Adipocyte (in vitro differentiated cells): ENCODE measurements around the gene MRPS15.

Experiments used
- DNase-seq: peaks from one replicate; pipeline ENCODE4 v3.0.0-alpha.2; 2015; ENCODE audit warnings: low read depth
- H3K27me3 ChIP-seq: replicated peaks from 2 replicates; pipeline ENCODE4 v1.7.0; 2013; ENCODE audit warnings: mild to moderate bottlenecking, low read length, moderate library complexity; ENCODE audit not compliant: control insufficient read depth, insufficient read depth
- H3K36me3 ChIP-seq: 2 replicates; pipeline ENCODE4 v1.7.0; 2013; ENCODE audit warnings: low read length, mild to moderate bottlenecking, moderate library complexity; ENCODE audit not compliant: control insufficient read depth, insufficient read depth, severe bottlenecking
- H3K4me1 ChIP-seq: 2 replicates; pipeline ENCODE4 v1.7.0; 2013; ENCODE audit warnings: mild to moderate bottlenecking, low read length, moderate library complexity; ENCODE audit not compliant: control insufficient read depth, insufficient read depth
- H3K4me3 ChIP-seq: 2 replicates; pipeline ENCODE4 v1.7.0; 2013; ENCODE audit warnings: mild to moderate bottlenecking, low read length, moderate library complexity
- H3K9ac ChIP-seq: 2 replicates; pipeline ENCODE4 v1.7.0; 2013; ENCODE audit warnings: mild to moderate bottlenecking, low read length, moderate library complexity
- H3K9me3 ChIP-seq: 2 replicates; pipeline ENCODE4 v1.7.0; 2013; ENCODE audit warnings: mild to moderate bottlenecking, low read length, moderate library complexity; ENCODE audit not compliant: control insufficient read depth

MRPS15 gene

DNA sequence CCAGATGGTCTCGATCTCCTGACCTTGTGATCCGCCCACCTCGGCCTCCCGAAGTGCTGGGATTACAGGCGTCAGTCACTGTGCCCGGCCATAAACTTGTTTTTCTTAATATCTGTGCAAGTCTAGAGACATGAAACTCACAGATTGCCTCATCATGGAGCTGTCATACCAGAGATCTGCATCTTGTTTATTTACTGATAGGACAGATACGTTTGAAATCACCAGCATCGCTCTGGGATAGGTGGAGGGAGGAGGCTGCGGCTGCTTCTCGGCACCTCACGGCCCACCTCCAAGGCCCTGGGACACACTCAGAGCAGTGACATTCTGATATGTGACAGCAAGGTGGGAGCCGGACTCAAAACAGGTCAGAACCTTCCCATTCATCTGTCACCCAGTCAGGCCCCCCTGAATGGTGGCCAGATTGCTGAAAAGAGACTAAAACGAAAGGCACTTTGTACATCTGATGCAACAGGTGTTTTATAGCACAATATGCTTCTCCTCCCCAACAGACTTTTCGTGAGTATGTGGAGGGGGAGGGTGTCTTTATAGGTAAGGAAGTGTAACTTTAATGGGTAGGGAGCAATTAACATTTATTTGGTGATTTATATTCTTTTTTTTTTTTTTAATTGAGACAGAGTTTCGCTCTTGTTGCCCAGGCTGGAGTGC is 48.4 kb downstream of the MRPS15 start:
- Histone ChIP-seq H3K9ac (no peak overlapping the region), H3K4me1 (peaks cover 32% of the 10 kb centered on the region), H3K9me3 (no peaks in the 10 kb centered on the region), H3K4me3 (no peak overlapping the region), H3K36me3 (peaks cover 2% of the 10 kb centered on the region), H3K27me3 (no peaks in the 10 kb centered on the region)
- DNase-seq: no peak

DNA sequence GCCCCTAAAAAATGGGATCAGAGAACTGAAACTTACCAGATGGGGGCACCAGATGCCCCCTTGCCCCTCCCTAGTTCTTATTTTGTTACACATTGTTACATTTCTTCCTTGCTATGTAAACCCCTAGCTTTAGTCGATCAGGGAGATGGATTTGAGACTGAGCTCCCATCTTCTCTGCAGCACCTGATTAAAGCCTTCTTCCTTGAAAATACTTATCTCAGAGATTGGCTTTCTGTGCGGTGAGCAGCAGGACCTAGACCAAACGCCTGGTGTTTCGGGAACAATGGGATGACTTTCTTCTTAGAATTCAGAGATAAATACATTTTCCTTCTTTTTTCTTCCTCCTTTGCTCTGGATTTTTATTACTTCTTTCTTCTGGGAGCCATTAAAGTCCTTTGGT is 49.8 kb downstream of the MRPS15 start:
- DNase-seq: no peak
- no peaks in the 10 kb centered on the region for H3K27me3 ChIP-seq
- H3K4me1 ChIP-seq: peaks cover 18% of the 10 kb centered on the region
- no peak overlapping the region for H3K4me3 ChIP-seq
- no peak overlapping the region for H3K9ac ChIP-seq
- no peaks in the 10 kb centered on the region for H3K9me3 ChIP-seq
- H3K36me3 ChIP-seq: peaks cover 2% of the 10 kb centered on the region

DNA sequence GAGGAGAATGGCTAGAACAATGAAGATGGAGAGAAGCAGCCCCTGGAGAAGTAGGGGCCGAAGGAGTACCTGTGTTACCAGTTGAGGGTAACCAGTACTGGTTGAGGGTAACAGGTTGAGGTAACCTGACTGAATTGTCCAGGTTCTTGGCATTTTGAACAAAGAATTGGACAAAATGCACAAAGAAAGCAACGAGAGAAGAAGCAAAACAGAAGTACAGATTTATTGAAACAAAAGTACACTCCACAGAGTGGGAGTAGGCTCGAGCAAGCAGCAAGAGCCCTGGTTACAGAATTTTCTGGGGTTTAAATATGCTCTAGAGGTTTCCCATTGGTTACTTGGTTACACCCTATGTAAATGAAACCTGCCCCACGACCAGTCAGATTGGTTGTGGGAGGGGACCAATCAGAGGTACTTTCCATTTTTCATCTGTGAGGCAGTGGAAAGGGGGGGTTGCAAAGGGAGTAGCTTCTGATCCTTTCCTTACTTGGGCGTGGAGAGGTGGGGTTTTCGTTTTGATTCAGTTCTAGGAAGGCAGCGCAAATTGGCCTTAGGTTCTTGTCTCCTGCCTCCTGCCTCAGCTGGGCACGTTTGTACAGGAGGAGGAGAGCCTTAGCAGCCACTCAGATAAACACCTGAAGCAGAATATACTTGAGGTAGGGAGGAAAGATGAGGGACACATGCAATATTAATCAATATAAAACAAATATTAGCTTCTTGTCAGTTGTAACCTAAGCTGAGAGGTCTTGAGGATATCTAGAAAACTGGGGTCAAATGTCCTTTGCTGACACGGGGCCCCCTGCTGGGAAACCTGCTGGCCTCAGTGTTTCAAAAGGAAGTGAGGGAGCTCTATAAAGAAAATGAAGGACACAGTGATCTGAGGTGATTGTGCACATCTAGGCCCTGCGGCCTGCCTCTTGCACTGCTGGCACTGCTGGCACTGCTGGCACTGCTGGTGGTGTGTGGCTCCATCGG is 52.2 kb downstream of the MRPS15 start:
- Histone ChIP-seq H3K4me3 (no peak overlapping the region), H3K4me1 (no peaks in the 10 kb centered on the region), H3K27me3 (no peaks in the 10 kb centered on the region), H3K9me3 (no peaks in the 10 kb centered on the region), H3K9ac (no peak overlapping the region), H3K36me3 (peaks cover 2% of the 10 kb centered on the region)
- no peak for DNase-seq

DNA sequence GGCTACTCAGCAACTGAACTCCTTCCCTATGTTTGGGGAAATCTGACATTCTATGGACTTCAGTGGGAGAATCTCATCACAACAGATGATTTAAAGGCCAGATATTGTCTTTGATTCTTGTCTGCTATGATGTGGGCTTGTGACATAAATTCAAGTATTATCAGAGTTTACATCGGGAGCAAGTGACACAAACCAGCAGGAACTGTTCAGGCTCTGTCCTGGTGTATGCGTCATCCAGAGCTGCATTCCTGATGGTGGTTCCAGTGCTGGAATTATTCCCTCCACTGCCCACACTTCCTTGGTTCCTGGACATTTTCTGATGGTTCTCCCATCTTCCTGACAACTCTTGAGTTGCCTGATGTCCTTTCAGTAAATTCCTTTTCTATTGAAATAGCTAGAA is 55.7 kb downstream of the MRPS15 start:
- no peak overlapping the region for H3K9ac ChIP-seq
- no peaks in the 10 kb centered on the region for H3K27me3 ChIP-seq
- H3K9me3 ChIP-seq: no peaks in the 10 kb centered on the region
- H3K4me1 ChIP-seq: no peaks in the 10 kb centered on the region
- no peak overlapping the region for H3K4me3 ChIP-seq
- H3K36me3 ChIP-seq: peaks cover 2% of the 10 kb centered on the region
- DNase-seq: peak; percentile 71

DNA sequence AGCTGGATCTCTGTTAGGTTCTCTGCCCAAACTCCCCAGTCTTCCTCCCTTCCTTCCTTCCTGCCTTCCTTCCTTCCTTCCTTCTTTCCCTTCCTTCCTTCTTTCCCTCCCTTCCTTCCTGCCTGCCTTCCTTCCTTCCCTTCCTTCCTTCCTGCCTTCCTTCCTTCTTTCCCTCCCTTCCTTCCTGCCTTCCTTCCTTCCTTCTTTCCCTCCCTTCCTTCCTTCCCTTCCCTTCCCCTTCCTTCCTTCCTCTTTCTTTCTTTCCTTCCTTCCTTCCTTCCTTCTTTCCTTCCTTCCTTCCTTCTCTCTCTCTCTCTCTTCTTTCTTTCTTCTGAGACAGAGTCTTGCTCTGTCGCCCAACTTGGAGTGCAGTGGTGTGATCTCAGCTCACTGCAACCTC is 57.7 kb downstream of the MRPS15 start:
- Histone ChIP-seq H3K9me3 (no peaks in the 10 kb centered on the region), H3K9ac (no peak overlapping the region), H3K27me3 (no peaks in the 10 kb centered on the region), H3K4me3 (no peak overlapping the region), H3K36me3 (no peaks in the 10 kb centered on the region), H3K4me1 (no peaks in the 10 kb centered on the region)
- DNase-seq: no peak
